ENCODE measurements around the gene CWC27.
A peak's percentile ranks its signal among the peaks of the same experiment; 100 is the strongest.

CWC27 gene

GRCh38 chr5:64947031-64947430 is 178.3 kb downstream of the CWC27 start:
- TF ChIP-seq FOXM1 (IDR thresholded peaks at IDR 0.05; ENCODE audit: borderline replicate concordance) (no peak), SUZ12 (IDR thresholded peaks at IDR 0.05) (no peak), SP1 (IDR thresholded peaks at IDR 0.05) (no peak), FOXK2 (IDR thresholded peaks at IDR 0.05) (no peak), HDGF (IDR thresholded peaks at IDR 0.05; ENCODE audit: borderline replicate concordance) (no peak), FOXA1 (IDR thresholded peaks at IDR 0.05) (no peak), BHLHE40 (IDR thresholded peaks at IDR 0.05; ENCODE audit: borderline replicate concordance) (no peak)
- TF ChIP-seq, protein P1, sequence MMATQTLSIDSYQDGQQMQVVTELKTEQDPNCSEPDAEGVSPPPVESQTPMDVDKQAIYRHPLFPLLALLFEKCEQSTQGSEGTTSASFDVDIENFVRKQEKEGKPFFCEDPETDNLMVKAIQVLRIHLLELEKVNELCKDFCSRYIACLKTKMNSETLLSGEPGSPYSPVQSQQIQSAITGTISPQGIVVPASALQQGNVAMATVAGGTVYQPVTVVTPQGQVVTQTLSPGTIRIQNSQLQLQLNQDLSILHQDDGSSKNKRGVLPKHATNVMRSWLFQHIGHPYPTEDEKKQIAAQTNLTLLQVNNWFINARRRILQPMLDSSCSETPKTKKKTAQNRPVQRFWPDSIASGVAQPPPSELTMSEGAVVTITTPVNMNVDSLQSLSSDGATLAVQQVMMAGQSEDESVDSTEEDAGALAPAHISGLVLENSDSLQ (IDR thresholded peaks at IDR 0.05) = peak; percentile 19; the same call in 1 of the 2 replicates
- CTCF ChIA-PET = no interaction called here
- DNase-seq (ENCODE audit: extremely low spot score) = peak; percentile 15
- POLR2A ChIA-PET = no interaction called here

GRCh38 chr5:64947801-64948200 is 179.1 kb downstream of the CWC27 start:
- ChIA-PET POLR2A (no interaction called here), CTCF (no interaction called here)
- no peak for TF ChIP-seq SUZ12 (IDR thresholded peaks at IDR 0.05)
- TF ChIP-seq SP1 (IDR thresholded peaks at IDR 0.05) = no peak
- TF ChIP-seq FOXA1 (IDR thresholded peaks at IDR 0.05) = no peak
- TF ChIP-seq, protein P1 (IDR thresholded peaks at IDR 0.05) = no peak
- TF ChIP-seq FOXM1 (IDR thresholded peaks at IDR 0.05; ENCODE audit: borderline replicate concordance) = no peak
- TF ChIP-seq ARNT (IDR thresholded peaks at IDR 0.05) = no peak
- TF ChIP-seq CTBP1 (IDR thresholded peaks at IDR 0.05; ENCODE audit: borderline replicate concordance) = no peak
- TF ChIP-seq TARDBP (IDR thresholded peaks at IDR 0.05) = no peak
- TF ChIP-seq HDGF (IDR thresholded peaks at IDR 0.05; ENCODE audit: borderline replicate concordance) = no peak
- no peak for TF ChIP-seq FOXK2 (IDR thresholded peaks at IDR 0.05)
- no peak for TF ChIP-seq ZNF384 (IDR thresholded peaks at IDR 0.05)
- no peak for TF ChIP-seq LEF1 (IDR thresholded peaks at IDR 0.05; ENCODE audit: borderline replicate concordance)
- TF ChIP-seq BHLHE40 (IDR thresholded peaks at IDR 0.05; ENCODE audit: borderline replicate concordance) = no peak
- TF ChIP-seq NFRKB (IDR thresholded peaks at IDR 0.05) = no peak
- TF ChIP-seq ELF4 (IDR thresholded peaks at IDR 0.05) = no peak
- no peak for TF ChIP-seq L3MBTL2 (conservative IDR thresholded peaks at IDR 0.05)
- DNase-seq (ENCODE audit: extremely low spot score) = no peak

DNA sequence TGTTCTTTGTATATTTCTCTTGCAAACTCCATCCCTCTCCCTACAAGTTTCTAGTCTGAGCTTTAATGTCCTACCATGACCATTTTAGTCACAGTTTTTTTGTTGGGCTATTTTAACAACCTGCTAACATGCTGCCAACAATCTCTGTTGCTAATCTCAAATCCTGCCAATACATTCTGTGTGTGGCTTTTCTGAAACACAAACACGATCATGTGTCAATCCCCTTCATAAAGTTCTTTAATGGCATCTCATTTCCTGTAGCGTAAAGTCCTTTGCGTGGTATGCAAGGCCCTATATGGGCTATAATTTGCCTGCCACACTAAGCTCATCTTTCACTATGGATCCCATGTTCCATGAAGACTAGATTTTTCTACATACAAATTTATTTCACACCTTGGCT is 180.6 kb downstream of the CWC27 start:
- peak; percentile 6 for DNase-seq (ENCODE audit: extremely low spot score)
- POLR2A ChIA-PET = no interaction called here
- CTCF ChIA-PET = no interaction called here
- TF ChIP-seq LEF1 (IDR thresholded peaks at IDR 0.05; ENCODE audit: borderline replicate concordance) (no peak), ZNF384 (IDR thresholded peaks at IDR 0.05) (no peak), SP1 (IDR thresholded peaks at IDR 0.05) (no peak), FOXA1 (IDR thresholded peaks at IDR 0.05) (no peak), FOXM1 (IDR thresholded peaks at IDR 0.05; ENCODE audit: borderline replicate concordance) (no peak), ARNT (IDR thresholded peaks at IDR 0.05) (no peak), NFRKB (IDR thresholded peaks at IDR 0.05) (no peak), ELF4 (IDR thresholded peaks at IDR 0.05) (no peak), HDGF (IDR thresholded peaks at IDR 0.05; ENCODE audit: borderline replicate concordance) (no peak)

GRCh38 chr5:64952951-64953673 is 184.4 kb downstream of the CWC27 start:
- ChIA-PET CTCF (interaction anchor here (0.5 kb wide), 1 partner anchor 567 kb away, joined by 3 read pairs; no protein-coding TSS in a partner anchor), POLR2A (no interaction called here)
- TF ChIP-seq NFRKB (IDR thresholded peaks at IDR 0.05) = no peak
- no peak for TF ChIP-seq FOXK2 (IDR thresholded peaks at IDR 0.05)
- TF ChIP-seq, protein P1 (IDR thresholded peaks at IDR 0.05) = no peak
- TF ChIP-seq ZNF384 (IDR thresholded peaks at IDR 0.05) = no peak
- TF ChIP-seq ELF4 (IDR thresholded peaks at IDR 0.05) = no peak
- no peak for TF ChIP-seq L3MBTL2 (conservative IDR thresholded peaks at IDR 0.05)
- no peak for TF ChIP-seq ARNT (IDR thresholded peaks at IDR 0.05)
- TF ChIP-seq BHLHE40 (IDR thresholded peaks at IDR 0.05; ENCODE audit: borderline replicate concordance) = no peak
- no peak for TF ChIP-seq FOXM1 (IDR thresholded peaks at IDR 0.05; ENCODE audit: borderline replicate concordance)
- TF ChIP-seq LEF1 (IDR thresholded peaks at IDR 0.05; ENCODE audit: borderline replicate concordance) = no peak
- no peak for TF ChIP-seq SP1 (IDR thresholded peaks at IDR 0.05)
- no peak for TF ChIP-seq TARDBP (IDR thresholded peaks at IDR 0.05)
- TF ChIP-seq HDGF (IDR thresholded peaks at IDR 0.05; ENCODE audit: borderline replicate concordance) = no peak
- no peak for TF ChIP-seq CTBP1 (IDR thresholded peaks at IDR 0.05; ENCODE audit: borderline replicate concordance)
- no peak for TF ChIP-seq SUZ12 (IDR thresholded peaks at IDR 0.05)
- DNase-seq (ENCODE audit: extremely low spot score) = no peak

DNA sequence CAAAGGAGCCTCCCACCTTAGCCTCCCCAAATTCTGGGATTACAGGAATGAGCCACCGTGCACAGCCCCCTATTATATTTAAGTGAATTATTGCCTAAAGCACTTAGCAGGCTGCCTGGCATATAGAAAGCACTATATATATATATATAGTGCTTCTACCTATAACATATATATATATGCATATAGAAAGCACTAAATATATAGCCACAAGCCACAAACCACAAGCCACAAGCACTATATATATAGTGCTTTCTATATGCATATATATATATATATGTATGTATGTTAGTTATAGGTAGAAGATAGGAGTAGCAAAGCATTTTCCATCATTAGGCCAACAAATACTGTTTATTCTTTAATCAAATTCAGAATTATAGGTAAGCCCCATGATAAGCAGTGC is 185.8 kb downstream of the CWC27 start:
- ChIA-PET CTCF (no interaction called here), POLR2A (no interaction called here)
- DNase-seq (ENCODE audit: extremely low spot score) = no peak
- TF ChIP-seq FOXM1 (IDR thresholded peaks at IDR 0.05; ENCODE audit: borderline replicate concordance) (no peak), FOXA1 (IDR thresholded peaks at IDR 0.05) (no peak), LEF1 (IDR thresholded peaks at IDR 0.05; ENCODE audit: borderline replicate concordance) (no peak), NFRKB (IDR thresholded peaks at IDR 0.05) (no peak), BHLHE40 (IDR thresholded peaks at IDR 0.05; ENCODE audit: borderline replicate concordance) (no peak), ELF4 (IDR thresholded peaks at IDR 0.05) (no peak)
- TF ChIP-seq, protein P1 (IDR thresholded peaks at IDR 0.05) = no peak

Measured in HEK293T (cell line).